K562 (cell line): ENCODE data around the gene CDKN1C. TPM values are rescaled to one million over a fixed set of nuclear protein-coding genes. Genes with fewer than 3 reads are reported as not detected.
A peak's percentile ranks its signal among the peaks of the same experiment; 100 is the strongest.

Experiments
- ATAC-seq: fragments of 200-7000 bp; cut with Tn5 transposase; 3 replicates; pipeline ENCODE4 v1.9.1; 2020; ENCODE audit warnings: moderate library complexity
- BruUV-seq: library from RNA; stranded (reverse); fragments of 400-500 nt; replicated peaks from 2 replicates; lab custom pipeline; 2021; lab: Mats Ljungman, UMichigan
- CTCF ChIA-PET: fragments of 300-600 bp; formaldehyde crosslinking; extraction: SDS; loops from one replicate; lab custom pipeline; 2021; ENCODE audit warnings: low intra/inter-chr PET ratio; lab: Yijun Ruan, JAX
- POLR2A ChIA-PET: fragments of 300-600, 350-650 bp; sonication (Branson Sonifier 250); formaldehyde crosslinking; extraction: SDS; loops from one replicate; lab custom pipeline; 2021; ENCODE audit warnings: antibody characterized with exemption, inconsistent platforms; lab: Yijun Ruan, JAX
- DNase-seq, 4 experiments: peaks; one replicate each; pipeline versions ENCODE4 v3.0.0 to v3.0.0-alpha.2; 2011 to 2018; ENCODE audit warnings: low spot score in 3 of 4, mixed read lengths in 3 of 4; ENCODE audit errors: extremely low read depth in 1 of 4
- FAIRE-seq: peaks from 2 replicates; lab custom pipeline; 2011; peaks lifted over from hg19 to GRCh38; lab: Jason Lieb, UNC
- H2AFZ ChIP-seq: 2 replicates; pipeline ENCODE4 v1.6.0; 2011; ENCODE audit warnings: low read depth, low read length, control low read depth, inconsistent platforms
- H3K27ac ChIP-seq: fragments of 200-600 bp; 3 replicates; pipeline ENCODE4 v1.8.0; 2011; ENCODE audit warnings: low read depth, mild to moderate bottlenecking, control low read depth, inconsistent platforms, low read length, moderate library complexity, mixed read lengths; ENCODE audit errors: extremely low read depth
- H3K27me3 ChIP-seq, 2 experiments: fragments of 300-600 bp in 1 of 2; 2 replicates in 1 of 2; 3 replicates in 1 of 2; pipeline versions ENCODE4 v1.6.0 to v1.8.0; 2011; ENCODE audit warnings: inconsistent platforms in 2 of 2, low read length in 2 of 2, mild to moderate bottlenecking in 1 of 2, mixed read lengths in 1 of 2, moderate library complexity in 1 of 2; ENCODE audit not compliant: control insufficient read depth in 2 of 2, insufficient read depth in 2 of 2
- H3K36me3 ChIP-seq: fragments of 300-600 bp; 3 replicates; pipeline ENCODE4 v1.8.0; 2011; ENCODE audit warnings: mild to moderate bottlenecking, low read length, inconsistent platforms; ENCODE audit not compliant: control insufficient read depth, insufficient read depth
- H3K4me1 ChIP-seq, 2 experiments: fragments of 200-600 bp in 1 of 2; replicated peaks in 1 of 2; 2 replicates in 1 of 2; 3 replicates in 1 of 2; pipeline versions ENCODE4 v1.5.1 to v1.8.0; 2011; ENCODE audit warnings: inconsistent platforms in 2 of 2, low read length in 2 of 2, mild to moderate bottlenecking in 1 of 2, mixed read lengths in 1 of 2, moderate library complexity in 1 of 2; ENCODE audit not compliant: control insufficient read depth in 2 of 2, insufficient read depth in 2 of 2
- H3K4me2 ChIP-seq: 2 replicates; pipeline ENCODE4 v1.6.1; 2011; ENCODE audit warnings: low read length, control low read depth, inconsistent platforms, mixed read lengths; ENCODE audit not compliant: insufficient read depth
- H3K4me3 ChIP-seq: fragments of 200-600 bp; sonication (generic), shearing (Covaris generic); 2 replicates; pipeline ENCODE4 v1.5.1; 2016; ENCODE audit warnings: control low read depth, inconsistent platforms
- H3K79me2 ChIP-seq: fragments of 200-600 bp; 3 replicates; pipeline ENCODE4 v1.8.0; 2011; ENCODE audit warnings: low read length, inconsistent platforms; ENCODE audit not compliant: control insufficient read depth, insufficient read depth
- H3K9ac ChIP-seq, 2 experiments: 2 replicates each; pipeline versions ENCODE4 v1.6.0 to v1.6.1; 2011; ENCODE audit warnings: low read depth in 2 of 2, low read length in 2 of 2, control low read depth in 1 of 2, inconsistent platforms in 1 of 2, mild to moderate bottlenecking in 1 of 2, mixed read lengths in 1 of 2; ENCODE audit not compliant: insufficient read depth in 1 of 2
- H3K9me1 ChIP-seq: one replicate; pipeline ENCODE4 v1.6.0; 2011; ENCODE audit warnings: inconsistent platforms, mild to moderate bottlenecking, low read length, moderate library complexity; ENCODE audit not compliant: control insufficient read depth, insufficient read depth
- H3K9me3 ChIP-seq: replicated peaks from 2 replicates; pipeline ENCODE4 v1.5.1; 2011; ENCODE audit warnings: low read depth, low read length, inconsistent platforms; ENCODE audit not compliant: control insufficient read depth, insufficient read depth
- H4K20me1 ChIP-seq: replicated peaks from 2 replicates; pipeline ENCODE4 v1.6.1; 2011; ENCODE audit warnings: low read length, inconsistent platforms, mixed read lengths; ENCODE audit not compliant: control insufficient read depth, insufficient read depth
- EGR1 ChIP-seq: fragments of 450-650 bp; conservative IDR thresholded peaks from 2 replicates; pipeline ENCODE4 v1.6.1; 2017; ENCODE audit warnings: mild to moderate bottlenecking
- HDAC1 ChIP-seq, 2 experiments: fragments of 450-650 bp; IDR thresholded peaks; 2 replicates each; pipeline ENCODE4 v1.6.1; 2016 to 2017; ENCODE audit warnings: inconsistent platforms in 1 of 2, mild to moderate bottlenecking in 1 of 2, moderate library complexity in 1 of 2
- HDAC2 ChIP-seq: fragments of 450-650 bp; IDR thresholded peaks from 2 replicates; pipeline ENCODE4 v1.6.1; 2016; ENCODE audit warnings: mild to moderate bottlenecking
- OTX1 ChIP-seq: fragments of 450-650 bp; formaldehyde crosslinking; IDR thresholded peaks from 2 replicates; pipeline ENCODE4 v1.4.0; 2022; ENCODE audit warnings: mild to moderate bottlenecking
- SMARCA5 ChIP-seq: fragments of 450-650 bp; IDR thresholded peaks from 2 replicates; pipeline ENCODE4 v1.6.1; 2016
- ZEB2 ChIP-seq: fragments of 450-650 bp; IDR thresholded peaks from 2 replicates; pipeline ENCODE4 v1.6.1; 2016
- WGBS: fragments of 100-300 bp; shearing (Covaris generic); methylation state at CpG from one replicate; pipeline ENCODE4 v1.1.6; 2016; ENCODE audit warnings: low coverage, mixed read lengths; ENCODE audit not compliant: insufficient coverage; ENCODE audit errors: missing lambda C conversion rate; 5-methylcytosine and 5-hydroxymethylcytosine counted together
- in situ Hi-C: fragments of 300-500 bp; cut with MboI; formaldehyde crosslinking; loops from 4 replicates; pipeline ENCODE4 v1.15.0; 2018; ENCODE audit warnings: inconsistent platforms, mixed read lengths
- intact Hi-C: fragments of 100-400 bp; cut with micrococcal nuclease; formaldehyde crosslinking; loops from 2 replicates; pipeline ENCODE4 v1.14.2; 2022
- polyA plus RNA-seq, 8 experiments: library from polyadenylated mRNA; depleted of rRNA in 4 of 8; stranded (reverse) in 5 of 8; unstranded in 3 of 8; fragments of >200 nt; fragmentation: Nextera tagmentation in 2 of 8; fragmentation: Illumina TruSeq in 1 of 8; extraction: Ambion mirVana in 2 of 8; extraction: Trizol in 1 of 8; gene quantifications; 2 replicates each; pipeline versions ENCODE4 v1.2.1 to v1.2.3, GENCODE V29; 2011 to 2014; ENCODE audit warnings: inconsistent platforms in 1 of 8, missing spikeins in 1 of 8
- total RNA-seq, 7 experiments: library from RNA; depleted of rRNA in 6 of 7; stranded (reverse); fragments of >200 nt in 6 of 7; fragmentation: Illumina TruSeq in 2 of 7; extraction: Trizol in 2 of 7; gene quantifications; 2 replicates each; pipeline versions ENCODE4 v1.2.1 to v1.2.3, GENCODE V29; 2011 to 2021; ENCODE audit warnings: low replicate concordance in 1 of 7
- TF ChIP-seq, protein P1 (sequence below): fragments of 200-600 bp; sonication (generic); IDR thresholded peaks from one replicate; pipeline ENCODE4 v1.6.1; 2012; ENCODE audit warnings: mild to moderate bottlenecking, low read depth, low read length, inconsistent platforms
- TF ChIP-seq, protein P2 (sequence below): fragments of 450-650 bp; formaldehyde crosslinking; IDR thresholded peaks from 2 replicates; pipeline ENCODE4 v1.4.0; 2022; ENCODE audit warnings: missing genetic modification characterization

The CDKN1C gene
- total and polyA plus RNA-seq, 9 of the 15 experiments (the other 6 are each of a cell fraction or from before 2014, with no cell fraction given) = 2.8 to 21.1 (median 9.3) TPM

- CTCF ChIA-PET = no interaction called here
- no peak overlapping the region for H3K4me3 ChIP-seq
- WGBS = 43% methylated on average over 7 of the region's 7 CpGs
- TF ChIP-seq EGR1 (0 out of 2 replicates have a peak, but pooled peaks have one; percentile 4), HDAC2 (no peak), OTX1 (CRISPR knock-in tag) (0 out of 2 replicates have a peak, but pooled peaks have one; percentile 17), HDAC1 (IDR thresholded peaks at IDR 0.05) (0 out of 4 replicates have a peak, but pooled peaks of 1 of the 2 experiments have one; percentile 15), ZEB2 (0 out of 2 replicates have a peak, but pooled peaks have one; percentile 18), SMARCA5 (peak; percentile 67; the same call in 1 of the 2 replicates)
- TF ChIP-seq, protein P1, sequence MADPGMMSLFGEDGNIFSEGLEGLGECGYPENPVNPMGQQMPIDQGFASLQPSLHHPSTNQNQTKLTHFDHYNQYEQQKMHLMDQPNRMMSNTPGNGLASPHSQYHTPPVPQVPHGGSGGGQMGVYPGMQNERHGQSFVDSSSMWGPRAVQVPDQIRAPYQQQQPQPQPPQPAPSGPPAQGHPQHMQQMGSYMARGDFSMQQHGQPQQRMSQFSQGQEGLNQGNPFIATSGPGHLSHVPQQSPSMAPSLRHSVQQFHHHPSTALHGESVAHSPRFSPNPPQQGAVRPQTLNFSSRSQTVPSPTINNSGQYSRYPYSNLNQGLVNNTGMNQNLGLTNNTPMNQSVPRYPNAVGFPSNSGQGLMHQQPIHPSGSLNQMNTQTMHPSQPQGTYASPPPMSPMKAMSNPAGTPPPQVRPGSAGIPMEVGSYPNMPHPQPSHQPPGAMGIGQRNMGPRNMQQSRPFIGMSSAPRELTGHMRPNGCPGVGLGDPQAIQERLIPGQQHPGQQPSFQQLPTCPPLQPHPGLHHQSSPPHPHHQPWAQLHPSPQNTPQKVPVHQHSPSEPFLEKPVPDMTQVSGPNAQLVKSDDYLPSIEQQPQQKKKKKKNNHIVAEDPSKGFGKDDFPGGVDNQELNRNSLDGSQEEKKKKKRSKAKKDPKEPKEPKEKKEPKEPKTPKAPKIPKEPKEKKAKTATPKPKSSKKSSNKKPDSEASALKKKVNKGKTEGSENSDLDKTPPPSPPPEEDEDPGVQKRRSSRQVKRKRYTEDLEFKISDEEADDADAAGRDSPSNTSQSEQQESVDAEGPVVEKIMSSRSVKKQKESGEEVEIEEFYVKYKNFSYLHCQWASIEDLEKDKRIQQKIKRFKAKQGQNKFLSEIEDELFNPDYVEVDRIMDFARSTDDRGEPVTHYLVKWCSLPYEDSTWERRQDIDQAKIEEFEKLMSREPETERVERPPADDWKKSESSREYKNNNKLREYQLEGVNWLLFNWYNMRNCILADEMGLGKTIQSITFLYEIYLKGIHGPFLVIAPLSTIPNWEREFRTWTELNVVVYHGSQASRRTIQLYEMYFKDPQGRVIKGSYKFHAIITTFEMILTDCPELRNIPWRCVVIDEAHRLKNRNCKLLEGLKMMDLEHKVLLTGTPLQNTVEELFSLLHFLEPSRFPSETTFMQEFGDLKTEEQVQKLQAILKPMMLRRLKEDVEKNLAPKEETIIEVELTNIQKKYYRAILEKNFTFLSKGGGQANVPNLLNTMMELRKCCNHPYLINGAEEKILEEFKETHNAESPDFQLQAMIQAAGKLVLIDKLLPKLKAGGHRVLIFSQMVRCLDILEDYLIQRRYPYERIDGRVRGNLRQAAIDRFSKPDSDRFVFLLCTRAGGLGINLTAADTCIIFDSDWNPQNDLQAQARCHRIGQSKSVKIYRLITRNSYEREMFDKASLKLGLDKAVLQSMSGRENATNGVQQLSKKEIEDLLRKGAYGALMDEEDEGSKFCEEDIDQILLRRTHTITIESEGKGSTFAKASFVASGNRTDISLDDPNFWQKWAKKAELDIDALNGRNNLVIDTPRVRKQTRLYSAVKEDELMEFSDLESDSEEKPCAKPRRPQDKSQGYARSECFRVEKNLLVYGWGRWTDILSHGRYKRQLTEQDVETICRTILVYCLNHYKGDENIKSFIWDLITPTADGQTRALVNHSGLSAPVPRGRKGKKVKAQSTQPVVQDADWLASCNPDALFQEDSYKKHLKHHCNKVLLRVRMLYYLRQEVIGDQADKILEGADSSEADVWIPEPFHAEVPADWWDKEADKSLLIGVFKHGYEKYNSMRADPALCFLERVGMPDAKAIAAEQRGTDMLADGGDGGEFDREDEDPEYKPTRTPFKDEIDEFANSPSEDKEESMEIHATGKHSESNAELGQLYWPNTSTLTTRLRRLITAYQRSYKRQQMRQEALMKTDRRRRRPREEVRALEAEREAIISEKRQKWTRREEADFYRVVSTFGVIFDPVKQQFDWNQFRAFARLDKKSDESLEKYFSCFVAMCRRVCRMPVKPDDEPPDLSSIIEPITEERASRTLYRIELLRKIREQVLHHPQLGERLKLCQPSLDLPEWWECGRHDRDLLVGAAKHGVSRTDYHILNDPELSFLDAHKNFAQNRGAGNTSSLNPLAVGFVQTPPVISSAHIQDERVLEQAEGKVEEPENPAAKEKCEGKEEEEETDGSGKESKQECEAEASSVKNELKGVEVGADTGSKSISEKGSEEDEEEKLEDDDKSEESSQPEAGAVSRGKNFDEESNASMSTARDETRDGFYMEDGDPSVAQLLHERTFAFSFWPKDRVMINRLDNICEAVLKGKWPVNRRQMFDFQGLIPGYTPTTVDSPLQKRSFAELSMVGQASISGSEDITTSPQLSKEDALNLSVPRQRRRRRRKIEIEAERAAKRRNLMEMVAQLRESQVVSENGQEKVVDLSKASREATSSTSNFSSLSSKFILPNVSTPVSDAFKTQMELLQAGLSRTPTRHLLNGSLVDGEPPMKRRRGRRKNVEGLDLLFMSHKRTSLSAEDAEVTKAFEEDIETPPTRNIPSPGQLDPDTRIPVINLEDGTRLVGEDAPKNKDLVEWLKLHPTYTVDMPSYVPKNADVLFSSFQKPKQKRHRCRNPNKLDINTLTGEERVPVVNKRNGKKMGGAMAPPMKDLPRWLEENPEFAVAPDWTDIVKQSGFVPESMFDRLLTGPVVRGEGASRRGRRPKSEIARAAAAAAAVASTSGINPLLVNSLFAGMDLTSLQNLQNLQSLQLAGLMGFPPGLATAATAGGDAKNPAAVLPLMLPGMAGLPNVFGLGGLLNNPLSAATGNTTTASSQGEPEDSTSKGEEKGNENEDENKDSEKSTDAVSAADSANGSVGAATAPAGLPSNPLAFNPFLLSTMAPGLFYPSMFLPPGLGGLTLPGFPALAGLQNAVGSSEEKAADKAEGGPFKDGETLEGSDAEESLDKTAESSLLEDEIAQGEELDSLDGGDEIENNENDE = no peak
- TF ChIP-seq, protein P2, sequence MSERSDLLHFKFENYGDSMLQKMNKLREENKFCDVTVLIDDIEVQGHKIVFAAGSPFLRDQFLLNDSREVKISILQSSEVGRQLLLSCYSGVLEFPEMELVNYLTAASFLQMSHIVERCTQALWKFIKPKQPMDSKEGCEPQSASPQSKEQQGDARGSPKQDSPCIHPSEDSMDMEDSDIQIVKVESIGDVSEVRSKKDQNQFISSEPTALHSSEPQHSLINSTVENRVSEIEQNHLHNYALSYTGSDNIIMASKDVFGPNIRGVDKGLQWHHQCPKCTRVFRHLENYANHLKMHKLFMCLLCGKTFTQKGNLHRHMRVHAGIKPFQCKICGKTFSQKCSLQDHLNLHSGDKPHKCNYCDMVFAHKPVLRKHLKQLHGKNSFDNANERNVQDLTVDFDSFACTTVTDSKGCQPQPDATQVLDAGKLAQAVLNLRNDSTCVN (CRISPR knock-in tag) = 0 out of 2 replicates have a peak, but pooled peaks have one; percentile 23
- no peaks in the 10 kb centered on the region for H3K36me3 ChIP-seq
- no peaks in the 10 kb centered on the region for H3K79me2 ChIP-seq
- intact Hi-C loops = no loop called here
- no peaks in the 10 kb centered on the region for H3K9me3 ChIP-seq
- H2AFZ ChIP-seq = no peak overlapping the region
- no peak for ATAC-seq
- peaks cover 0 to 33% of the 10 kb centered on the region in 2 experiments; a peak in 3 of 5 replicates for H3K27me3 ChIP-seq
- in situ Hi-C loops = no loop called here
- no peak for DNase-seq
- H3K9me1 ChIP-seq = no peaks in the 10 kb centered on the region
- H3K4me2 ChIP-seq = no peak overlapping the region
- H3K27ac ChIP-seq = no peak overlapping the region
- BruUV-seq = no TSS peak
- FAIRE-seq = peak; percentile 26
- 0 out of 4 replicates have a peak overlapping the region, but pooled peaks of 1 of the 2 experiments have one; percentile 14 for H3K9ac ChIP-seq
- POLR2A ChIA-PET = interaction anchor here (0.9 to 1.8 kb wide), 3 partner anchors 12 to 527 kb away, joined by 3 to 5 read pairs (median 5); no protein-coding TSS in a partner anchor
- H4K20me1 ChIP-seq = no peaks in the 10 kb centered on the region
- H3K4me1 ChIP-seq = peaks cover 0 to 46% of the 10 kb centered on the region in 2 experiments; a peak in 2 of 5 replicates
Observed at GRCh38 chr11:2853997-2854560, 31.5 kb downstream of the CDKN1C start.
